K562 (cell line): Measurements from ENCODE around the gene PODXL2. TPM values are rescaled to one million over a fixed set of nuclear protein-coding genes. Genes with fewer than 3 reads are reported as not detected.

ENCODE experiments used
- ARID1B ChIP-seq: fragments of 450-650 bp; IDR thresholded peaks from 2 replicates; pipeline ENCODE4 v1.6.1; 2016; ENCODE audit warnings: antibody characterized with exemption, mild to moderate bottlenecking, inconsistent platforms
- CHCHD3 ChIP-seq: fragments of 250-450 bp; sonication (Bioruptor Pico); IDR thresholded peaks from 2 replicates; pipeline ENCODE4 v2.1.2; 2022; ENCODE audit warnings: mild to moderate bottlenecking
- CTBP1 ChIP-seq: fragments of 450-650 bp; IDR thresholded peaks from 2 replicates; pipeline ENCODE4 v1.6.1; 2016; ENCODE audit warnings: borderline replicate concordance
- DPF2 ChIP-seq: fragments of 450-650 bp; IDR thresholded peaks from 2 replicates; pipeline ENCODE4 v1.6.1; 2016
- ESRRA ChIP-seq: fragments of 450-650 bp; IDR thresholded peaks from 2 replicates; pipeline ENCODE4 v1.6.1; 2014; ENCODE audit warnings: low read depth, mild to moderate bottlenecking, moderate library complexity, borderline replicate concordance
- FOSL1 ChIP-seq: fragments of 200-800 bp; sonication (Bioruptor generic); conservative IDR thresholded peaks from 2 replicates; pipeline ENCODE4 v1.6.1; 2016; ENCODE audit warnings: missing genetic modification characterization, missing compliant biosample characterization
- FOXM1 ChIP-seq, 2 experiments: fragments of 450-650 bp in 1 of 2; sonication (generic) in 1 of 2; formaldehyde crosslinking in 1 of 2; IDR thresholded peaks; 2 replicates each; pipeline versions ENCODE4 v1.6.1 to v1.9.0; 2017 to 2022; ENCODE audit warnings: low read depth in 2 of 2, mild to moderate bottlenecking in 2 of 2, missing genetic modification reagents in 1 of 2, moderate library complexity in 1 of 2
- LARP7 ChIP-seq: fragments of 450-650 bp; IDR thresholded peaks from 2 replicates; pipeline ENCODE4 v1.6.1; 2016
- MEF2D ChIP-seq: conservative IDR thresholded peaks from 2 replicates; pipeline ENCODE4 v1.6.1; 2016; ENCODE audit warnings: low read depth, missing genetic modification characterization, missing compliant biosample characterization
- MEIS2 ChIP-seq: fragments of 450-650 bp; IDR thresholded peaks from 2 replicates; pipeline ENCODE4 v1.6.1; 2014; ENCODE audit warnings: mild to moderate bottlenecking; ENCODE audit not compliant: partially characterized antibody
- MIER1 ChIP-seq: fragments of 450-650 bp; IDR thresholded peaks from 2 replicates; pipeline ENCODE4 v1.6.1; 2016; ENCODE audit warnings: antibody characterized with exemption, mild to moderate bottlenecking, low read depth
- NR2C1 ChIP-seq, 2 experiments: fragments of 450-650 bp; IDR thresholded peaks; 2 replicates each; pipeline ENCODE4 v1.6.1; 2017; ENCODE audit warnings: mild to moderate bottlenecking in 2 of 2, antibody characterized with exemption in 1 of 2, inconsistent platforms in 1 of 2, missing compliant biosample characterization in 1 of 2, missing genetic modification characterization in 1 of 2
- NR2C2 ChIP-seq, 2 experiments: fragments of 200-800 bp in 1 of 2; sonication (Bioruptor generic) in 1 of 2; sonication (generic) in 1 of 2; formaldehyde crosslinking in 1 of 2; IDR thresholded peaks; 2 replicates each; pipeline versions ENCODE4 v1.6.1 to v1.8.0; 2016 to 2022; ENCODE audit warnings: mild to moderate bottlenecking in 1 of 2, missing compliant biosample characterization in 1 of 2, missing genetic modification characterization in 1 of 2, missing genetic modification reagents in 1 of 2
- NR2F6 ChIP-seq: fragments of 450-650 bp; formaldehyde crosslinking; IDR thresholded peaks from 2 replicates; pipeline ENCODE4 v1.4.0; 2020; ENCODE audit warnings: mild to moderate bottlenecking
- RCOR1 ChIP-seq, 2 experiments: IDR thresholded peaks; 2 replicates each; pipeline ENCODE4 v1.6.1; 2012; ENCODE audit warnings: low read depth in 2 of 2, low read length in 2 of 2, borderline replicate concordance in 1 of 2, improper control_type of control experiment in 1 of 2
- SLC30A9 ChIP-seq: fragments of 250-450 bp; sonication (Bioruptor Pico); IDR thresholded peaks from 2 replicates; pipeline ENCODE4 v1.8.0; 2022; ENCODE audit warnings: mild to moderate bottlenecking, moderate library complexity
- SMAD4 ChIP-seq: fragments of 250-450 bp; sonication (Bioruptor Pico); conservative IDR thresholded peaks from 2 replicates; pipeline ENCODE4 v1.8.0; 2021; ENCODE audit warnings: inconsistent platforms, mild to moderate bottlenecking, moderate library complexity
- TEAD4 ChIP-seq, 2 experiments: sonication (generic) in 1 of 2; formaldehyde crosslinking in 1 of 2; IDR thresholded peaks; 2 replicates each; pipeline versions ENCODE4 v1.6.1 to v1.8.0; 2012 to 2022; ENCODE audit warnings: borderline replicate concordance in 1 of 2, inconsistent platforms in 1 of 2, low read length in 1 of 2, mild to moderate bottlenecking in 1 of 2, missing genetic modification reagents in 1 of 2
- TFAP4 ChIP-seq: sonication (generic); formaldehyde crosslinking; IDR thresholded peaks from 2 replicates; pipeline ENCODE4 v1.8.0; 2022; ENCODE audit warnings: missing genetic modification reagents, mild to moderate bottlenecking, moderate library complexity, borderline replicate concordance
- polyA plus RNA-seq, 8 experiments: library from polyadenylated mRNA; depleted of rRNA in 4 of 8; stranded (reverse) in 5 of 8; unstranded in 3 of 8; fragments of >200 nt; fragmentation: Nextera tagmentation in 2 of 8; fragmentation: Illumina TruSeq in 1 of 8; extraction: Ambion mirVana in 2 of 8; extraction: Trizol in 1 of 8; gene quantifications; 2 replicates each; pipeline versions ENCODE4 v1.2.1 to v1.2.3, GENCODE V29; 2011 to 2014; ENCODE audit warnings: inconsistent platforms in 1 of 8, missing spikeins in 1 of 8
- total RNA-seq, 7 experiments: library from RNA; depleted of rRNA in 6 of 7; stranded (reverse); fragments of >200 nt in 6 of 7; fragmentation: Illumina TruSeq in 2 of 7; extraction: Trizol in 2 of 7; gene quantifications; 2 replicates each; pipeline versions ENCODE4 v1.2.1 to v1.2.3, GENCODE V29; 2011 to 2021; ENCODE audit warnings: low replicate concordance in 1 of 7
- TF ChIP-seq, protein P1 (sequence below), 2 experiments: fragments of 250-450 bp in 1 of 2; fragments of 450-650 bp in 1 of 2; sonication (Bioruptor Pico) in 1 of 2; IDR thresholded peaks; 2 replicates each; pipeline versions ENCODE4 v1.6.1 to v1.8.0; 2016 to 2021; ENCODE audit warnings: mild to moderate bottlenecking in 2 of 2, moderate library complexity in 2 of 2, missing compliant biosample characterization in 1 of 2, missing genetic modification characterization in 1 of 2
- TF ChIP-seq, protein P2 (sequence below): fragments of 450-650 bp; IDR thresholded peaks from 2 replicates; pipeline ENCODE4 v1.6.1; 2016
- TF ChIP-seq, protein P3 (sequence below), 2 experiments: IDR thresholded peaks in 1 of 2; conservative IDR thresholded peaks in 1 of 2; 2 replicates each; pipeline ENCODE4 v1.6.1; 2016; ENCODE audit warnings: low read depth in 2 of 2, mild to moderate bottlenecking in 1 of 2, missing compliant biosample characterization in 1 of 2, missing genetic modification characterization in 1 of 2, moderate library complexity in 1 of 2

Gene PODXL2
- total and polyA plus RNA-seq, 9 of the 15 experiments (the other 6 are each of a cell fraction or from before 2014, with no cell fraction given): 0.03 to 52.5 (median 21.9) TPM

DNA sequence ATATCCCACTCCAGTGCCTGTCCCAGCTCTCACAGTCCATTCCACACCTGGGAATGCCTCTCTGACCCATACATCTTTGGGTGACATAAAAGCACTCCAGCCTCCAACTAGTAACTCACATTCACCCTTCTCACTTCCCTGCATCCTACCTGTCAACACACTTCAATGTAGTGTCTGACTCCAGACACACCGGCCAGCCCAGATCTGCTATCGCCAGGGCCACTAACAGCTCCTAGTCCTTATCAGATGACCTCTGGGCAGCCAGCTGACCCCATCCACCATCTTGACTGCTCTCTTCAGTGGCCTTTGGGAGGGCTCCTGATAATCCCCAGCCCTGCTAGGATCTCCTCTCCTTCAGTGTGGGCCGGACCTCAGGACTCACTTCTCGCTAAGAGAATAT, 33.7 kb upstream of the PODXL2 start (continued):
- TF ChIP-seq SMAD4 (CRISPR knock-in tag) (peak; percentile 90), MEF2D (tag) (no peak), TFAP4 (CRISPR knock-in tag) (peak; percentile 60; the same call in 1 of the 2 replicates), RCOR1 (IDR thresholded peaks at IDR 0.05; ENCODE audit: borderline replicate concordance in 1 of 2, low read depth in 2 of 2, low read length in 2 of 2) (peak in 1 of 2 experiments; percentile 64; a peak in 2 of 4 replicates), CTBP1 (peak; percentile 61; the same call in 1 of the 2 replicates), FOSL1 (no peak), SLC30A9 (CRISPR knock-in tag) (no peak), ESRRA (peak; percentile 53; the same call in 1 of the 2 replicates), MIER1 (no peak), DPF2 (peak; percentile 43; the same call in 1 of the 2 replicates), ARID1B (peak; percentile 61), LARP7 (no peak), NR2F6 (CRISPR knock-in tag) (peak; percentile 90; the same call in 1 of the 2 replicates), TEAD4 (IDR thresholded peaks at IDR 0.05; ENCODE audit: low read length) (peak; percentile 32; the same call in 1 of the 2 replicates), TEAD4 (CRISPR knock-in tag; IDR thresholded peaks at IDR 0.05; ENCODE audit: borderline replicate concordance) (no peak), MEIS2 (peak; percentile 73), NR2C1 (IDR thresholded peaks at IDR 0.05) (0 out of 2 replicates have a peak, but pooled peaks have one; percentile 48), NR2C1 (tag; IDR thresholded peaks at IDR 0.05) (peak; percentile 76), NR2C2 (CRISPR knock-in tag; IDR thresholded peaks at IDR 0.05) (no peak), NR2C2 (tag; IDR thresholded peaks at IDR 0.05) (peak; percentile 71; the same call in 1 of the 2 replicates), FOXM1 (IDR thresholded peaks at IDR 0.05; ENCODE audit: low read depth) (no peak), FOXM1 (CRISPR knock-in tag; IDR thresholded peaks at IDR 0.05; ENCODE audit: low read depth) (no peak), CHCHD3 (CRISPR knock-in tag) (no peak)
- TF ChIP-seq, protein P1, sequence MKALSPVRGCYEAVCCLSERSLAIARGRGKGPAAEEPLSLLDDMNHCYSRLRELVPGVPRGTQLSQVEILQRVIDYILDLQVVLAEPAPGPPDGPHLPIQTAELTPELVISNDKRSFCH (CRISPR knock-in tag; IDR thresholded peaks at IDR 0.05): no peak
- TF ChIP-seq, protein P1 (tag; IDR thresholded peaks at IDR 0.05): no peak
- TF ChIP-seq, protein P2, sequence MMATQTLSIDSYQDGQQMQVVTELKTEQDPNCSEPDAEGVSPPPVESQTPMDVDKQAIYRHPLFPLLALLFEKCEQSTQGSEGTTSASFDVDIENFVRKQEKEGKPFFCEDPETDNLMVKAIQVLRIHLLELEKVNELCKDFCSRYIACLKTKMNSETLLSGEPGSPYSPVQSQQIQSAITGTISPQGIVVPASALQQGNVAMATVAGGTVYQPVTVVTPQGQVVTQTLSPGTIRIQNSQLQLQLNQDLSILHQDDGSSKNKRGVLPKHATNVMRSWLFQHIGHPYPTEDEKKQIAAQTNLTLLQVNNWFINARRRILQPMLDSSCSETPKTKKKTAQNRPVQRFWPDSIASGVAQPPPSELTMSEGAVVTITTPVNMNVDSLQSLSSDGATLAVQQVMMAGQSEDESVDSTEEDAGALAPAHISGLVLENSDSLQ: peak; percentile 52
- TF ChIP-seq, protein P3, sequence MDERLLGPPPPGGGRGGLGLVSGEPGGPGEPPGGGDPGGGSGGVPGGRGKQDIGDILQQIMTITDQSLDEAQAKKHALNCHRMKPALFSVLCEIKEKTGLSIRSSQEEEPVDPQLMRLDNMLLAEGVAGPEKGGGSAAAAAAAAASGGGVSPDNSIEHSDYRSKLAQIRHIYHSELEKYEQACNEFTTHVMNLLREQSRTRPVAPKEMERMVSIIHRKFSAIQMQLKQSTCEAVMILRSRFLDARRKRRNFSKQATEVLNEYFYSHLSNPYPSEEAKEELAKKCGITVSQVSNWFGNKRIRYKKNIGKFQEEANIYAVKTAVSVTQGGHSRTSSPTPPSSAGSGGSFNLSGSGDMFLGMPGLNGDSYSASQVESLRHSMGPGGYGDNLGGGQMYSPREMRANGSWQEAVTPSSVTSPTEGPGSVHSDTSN (CRISPR knock-in tag; IDR thresholded peaks at IDR 0.05; ENCODE audit: low read depth): no peak
- TF ChIP-seq, protein P3 (tag; conservative IDR thresholded peaks at IDR 0.05; ENCODE audit: low read depth): peak; percentile 56; the same call in 1 of the 2 replicates
